Osteoblast (primary cell): ENCODE results near the gene SPSB3. TPM values are rescaled to one million over a fixed set of nuclear protein-coding genes. Genes with fewer than 3 reads are reported as not detected.

ENCODE experiments used
- DNase-seq: peaks from one replicate; pipeline ENCODE4 v3.0.0; 2011; ENCODE audit warnings: low spot score, mixed read lengths; ENCODE audit not compliant: insufficient read length; ENCODE audit errors: missing footprints
- H2AFZ ChIP-seq: 2 replicates; pipeline ENCODE4 v1.6.0; 2011; ENCODE audit warnings: mild to moderate bottlenecking, low read length
- H3K27ac ChIP-seq: 2 replicates; pipeline ENCODE4 v1.5.1; 2011; ENCODE audit warnings: mild to moderate bottlenecking, low read depth, low read length, moderate library complexity
- H3K27me3 ChIP-seq: 2 replicates; pipeline ENCODE4 v1.6.0; 2012; ENCODE audit warnings: mild to moderate bottlenecking, control low read depth, inconsistent platforms, low read length, moderate library complexity; ENCODE audit not compliant: insufficient read depth
- H3K36me3 ChIP-seq: 2 replicates; pipeline ENCODE4 v1.5.1; 2011; ENCODE audit warnings: mild to moderate bottlenecking, low read length, control low read depth, moderate library complexity; ENCODE audit not compliant: insufficient read depth
- H3K4me1 ChIP-seq: 2 replicates; pipeline ENCODE4 v1.5.1; 2011; ENCODE audit warnings: mild to moderate bottlenecking, low read length, control low read depth, moderate library complexity; ENCODE audit not compliant: insufficient read depth
- H3K4me2 ChIP-seq: 2 replicates; pipeline ENCODE4 v1.6.0; 2011; ENCODE audit warnings: mild to moderate bottlenecking, low read length; ENCODE audit not compliant: insufficient read depth
- H3K4me3 ChIP-seq: fragments of 200-600 bp; sonication (generic); 3 replicates; pipeline ENCODE4 v1.5.1; 2012; ENCODE audit warnings: mild to moderate bottlenecking, low read length, inconsistent platforms; ENCODE audit not compliant: insufficient read depth
- H3K79me2 ChIP-seq: 2 replicates; pipeline ENCODE4 v1.6.0; 2012; ENCODE audit warnings: mild to moderate bottlenecking, low read length, control low read depth, inconsistent platforms; ENCODE audit not compliant: insufficient read depth
- H3K9me3 ChIP-seq: 2 replicates; pipeline ENCODE4 v1.5.1; 2011; ENCODE audit warnings: low read depth, low read length, control low read depth
- H4K20me1 ChIP-seq: 2 replicates; pipeline ENCODE4 v1.6.0; 2012; ENCODE audit warnings: mild to moderate bottlenecking, low read length, control low read depth; ENCODE audit not compliant: insufficient read depth
- CTCF ChIP-seq: IDR thresholded peaks from 2 replicates; pipeline ENCODE4 v1.5.1; 2011; ENCODE audit warnings: mild to moderate bottlenecking, low read depth, low read length, moderate library complexity; ENCODE audit errors: extremely low read depth
- total RNA-seq: library from RNA; depleted of rRNA; stranded (reverse); fragments of >200 nt; gene quantifications from 2 replicates; pipeline ENCODE4 v1.2.3, GENCODE V29; 2012

The SPSB3 gene
- total RNA-seq, 1 donor, result 42.3 TPM

GRCh38 chr16:1743376-1744337 lies 38.7 kb downstream of the SPSB3 start:
- H4K20me1 ChIP-seq, result peaks cover 24% of the 10 kb centered on the region
- no peak overlapping the region for H3K4me3 ChIP-seq
- H3K27ac ChIP-seq, result no peak overlapping the region
- H3K27me3 ChIP-seq, result no peaks in the 10 kb centered on the region
- TF ChIP-seq CTCF, result no peak
- H3K9me3 ChIP-seq, result no peaks in the 10 kb centered on the region
- peaks cover 23% of the 10 kb centered on the region for H3K79me2 ChIP-seq
- peaks cover 22% of the 10 kb centered on the region for H3K4me1 ChIP-seq
- DNase-seq, result peak; percentile 75
- no peak overlapping the region for H3K4me2 ChIP-seq
- H3K36me3 ChIP-seq, result peaks cover 29% of the 10 kb centered on the region
- H2AFZ ChIP-seq, result no peak overlapping the region

- Histone ChIP-seq H3K4me3 (no peak overlapping the region), H4K20me1 (peaks cover 28% of the 10 kb centered on the region), H3K27ac (no peak overlapping the region), H3K9me3 (no peaks in the 10 kb centered on the region), H2AFZ (no peak overlapping the region), H3K4me2 (no peak overlapping the region), H3K79me2 (peaks cover 29% of the 10 kb centered on the region), H3K36me3 (peaks cover 21% of the 10 kb centered on the region), H3K27me3 (no peaks in the 10 kb centered on the region), H3K4me1 (peaks cover 19% of the 10 kb centered on the region)
- DNase-seq, result peak; percentile 59
- TF ChIP-seq CTCF, result no peak
Measured at GRCh38 chr16:1741553-1742165, 40.7 kb downstream of the SPSB3 start.

GRCh38 chr16:1740781-1741490 lies 41.4 kb downstream of the SPSB3 start:
- Histone ChIP-seq H2AFZ (no peak overlapping the region), H3K36me3 (peaks cover 21% of the 10 kb centered on the region), H3K27me3 (no peaks in the 10 kb centered on the region), H3K9me3 (no peaks in the 10 kb centered on the region), H3K4me3 (no peak overlapping the region), H3K79me2 (peaks cover 32% of the 10 kb centered on the region), H3K4me2 (no peak overlapping the region), H3K27ac (no peak overlapping the region), H4K20me1 (peaks cover 28% of the 10 kb centered on the region), H3K4me1 (peaks cover 11% of the 10 kb centered on the region)
- no peak for TF ChIP-seq CTCF
- no peak for DNase-seq
